MM.1S (cell line): ENCODE results near the gene LYZL1.

Source experiments
- EZH2 ChIP-seq: fragments of 300-600 bp; sonication (generic); optimal IDR thresholded peaks from 2 replicates; pipeline ENCODE3; 2017; ENCODE audit warnings: low read depth, mild to moderate bottlenecking, antibody characterized with exemption, low read length, mixed read lengths
- EZH2phosphoT487 ChIP-seq: fragments of 300-600 bp; sonication (generic); IDR thresholded peaks from 2 replicates; pipeline ENCODE4 v1.6.1; 2018; ENCODE audit warnings: antibody characterized with exemption, low read length
- TF ChIP-seq, protein P1 (sequence below): fragments of 300-600 bp; sonication (generic); IDR thresholded peaks from 2 replicates; pipeline ENCODE4 v1.5.1; 2016; ENCODE audit warnings: antibody characterized with exemption, low read length, mixed read lengths

DNA sequence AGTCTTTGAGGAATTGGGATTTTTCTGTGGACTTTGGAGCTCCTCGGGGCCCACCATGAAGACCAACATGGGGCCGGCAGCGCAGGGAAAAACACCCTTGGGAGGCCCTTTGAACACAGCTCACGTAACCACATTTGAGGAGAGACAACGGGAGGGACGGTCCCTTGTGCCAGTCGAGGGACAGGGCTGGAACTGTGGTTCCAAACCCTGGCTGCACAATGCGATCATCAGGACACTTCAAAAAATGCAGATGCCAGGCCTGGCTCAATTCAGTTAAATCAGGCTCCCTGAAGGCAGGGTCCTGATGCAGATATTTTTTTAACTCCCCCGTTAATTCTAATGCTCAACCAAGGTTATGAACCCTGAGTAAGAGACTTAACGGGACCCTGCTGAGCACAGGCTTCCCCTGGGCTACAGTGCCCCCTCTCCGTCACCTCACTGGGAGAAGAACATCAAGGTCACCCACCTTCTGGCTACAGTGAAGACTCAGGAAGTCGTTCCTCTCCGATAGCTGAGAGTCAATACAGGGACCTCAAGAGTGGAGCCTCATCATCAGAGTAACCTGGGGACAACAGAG, 30.4 kb downstream of the LYZL1 start:
- TF ChIP-seq, protein P1, sequence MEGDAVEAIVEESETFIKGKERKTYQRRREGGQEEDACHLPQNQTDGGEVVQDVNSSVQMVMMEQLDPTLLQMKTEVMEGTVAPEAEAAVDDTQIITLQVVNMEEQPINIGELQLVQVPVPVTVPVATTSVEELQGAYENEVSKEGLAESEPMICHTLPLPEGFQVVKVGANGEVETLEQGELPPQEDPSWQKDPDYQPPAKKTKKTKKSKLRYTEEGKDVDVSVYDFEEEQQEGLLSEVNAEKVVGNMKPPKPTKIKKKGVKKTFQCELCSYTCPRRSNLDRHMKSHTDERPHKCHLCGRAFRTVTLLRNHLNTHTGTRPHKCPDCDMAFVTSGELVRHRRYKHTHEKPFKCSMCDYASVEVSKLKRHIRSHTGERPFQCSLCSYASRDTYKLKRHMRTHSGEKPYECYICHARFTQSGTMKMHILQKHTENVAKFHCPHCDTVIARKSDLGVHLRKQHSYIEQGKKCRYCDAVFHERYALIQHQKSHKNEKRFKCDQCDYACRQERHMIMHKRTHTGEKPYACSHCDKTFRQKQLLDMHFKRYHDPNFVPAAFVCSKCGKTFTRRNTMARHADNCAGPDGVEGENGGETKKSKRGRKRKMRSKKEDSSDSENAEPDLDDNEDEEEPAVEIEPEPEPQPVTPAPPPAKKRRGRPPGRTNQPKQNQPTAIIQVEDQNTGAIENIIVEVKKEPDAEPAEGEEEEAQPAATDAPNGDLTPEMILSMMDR: no peak
- TF ChIP-seq EZH2 (no peak), EZH2phosphoT487 (no peak)
